ENCODE data around the gene ACTR2.

GRCh38 chr2:65265671-65266045 lies 38.0 kb downstream of the ACTR2 start:
- no peak for TF ChIP-seq EZH2 (IDR thresholded peaks at IDR 0.05; ENCODE audit: borderline replicate concordance)
- TF ChIP-seq CTCF (IDR thresholded peaks at IDR 0.05; ENCODE audit: poor library complexity) = no peak
